Measurements from ENCODE around the gene AKT3.
A peak's percentile ranks its signal among the peaks of the same experiment; 100 is the strongest.

The AKT3 gene

DNA sequence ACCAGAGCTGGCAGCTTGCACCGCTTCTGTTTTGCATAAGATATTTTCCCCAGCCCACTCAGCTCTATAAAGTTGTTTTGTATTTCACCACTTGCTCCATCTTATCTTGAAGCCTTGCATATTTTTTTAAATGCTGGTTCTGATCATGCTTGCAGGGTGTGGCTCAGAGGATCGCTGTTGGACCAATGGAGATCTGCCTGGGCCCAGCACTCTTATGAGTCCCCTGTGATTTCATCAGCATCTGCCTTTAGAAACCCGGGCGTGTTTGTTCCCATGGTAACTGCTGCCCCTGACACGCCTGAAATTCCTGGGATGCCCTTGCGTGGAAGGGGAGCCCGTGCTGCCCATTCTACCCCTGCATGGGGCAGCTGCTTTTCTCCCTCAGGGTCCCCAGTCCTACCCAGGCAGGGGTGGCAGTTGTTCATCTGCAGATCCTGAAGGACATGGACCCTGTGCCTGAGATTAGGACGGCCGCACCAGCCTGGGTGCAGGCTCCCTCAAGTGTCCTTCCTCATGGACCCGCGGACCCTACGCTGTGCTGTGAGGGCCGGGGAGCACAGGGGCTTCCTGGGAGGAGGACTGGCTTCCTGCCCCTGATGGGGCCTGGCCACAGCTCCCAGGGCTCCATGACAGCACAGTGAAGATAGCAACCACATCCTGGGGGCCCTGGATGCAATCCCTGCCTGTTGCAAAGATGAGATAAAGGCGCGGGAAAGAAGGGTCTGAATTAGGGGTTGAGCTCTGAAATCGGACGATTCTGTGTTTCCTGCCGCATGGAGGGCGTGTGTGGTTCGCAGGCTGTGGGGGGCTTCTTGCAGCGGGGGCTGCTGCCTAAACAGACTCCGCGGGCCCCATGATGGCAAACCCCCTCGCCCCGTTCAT lies 367.7 kb downstream of the AKT3 start:
- H3K4me3 ChIP-seq (ENCODE audit: low read depth, low read length): peak overlapping the region; percentile 34
- TF ChIP-seq CTCF (IDR thresholded peaks at IDR 0.05; ENCODE audit: insufficient read depth, low read length, missing control alignments): no peak
- CTCF ChIA-PET: interaction anchor here (1.7 kb wide), 1 partner anchor 16 kb away, joined by 3 read pairs; no protein-coding TSS in a partner anchor
- POLR2A ChIA-PET: no interaction called here
- DNase-seq (ENCODE audit: low read depth, low spot score): no peak

GRCh38 chr1:243481101-243481500 lies 368.9 kb downstream of the AKT3 start:
- CTCF ChIA-PET: no interaction called here
- no peak for TF ChIP-seq CTCF (IDR thresholded peaks at IDR 0.05; ENCODE audit: insufficient read depth, low read length, missing control alignments)
- POLR2A ChIA-PET: no interaction called here
- no peak overlapping the region for H3K4me3 ChIP-seq (ENCODE audit: low read depth, low read length)
- no peak for DNase-seq (ENCODE audit: low read depth, low spot score)

DNA sequence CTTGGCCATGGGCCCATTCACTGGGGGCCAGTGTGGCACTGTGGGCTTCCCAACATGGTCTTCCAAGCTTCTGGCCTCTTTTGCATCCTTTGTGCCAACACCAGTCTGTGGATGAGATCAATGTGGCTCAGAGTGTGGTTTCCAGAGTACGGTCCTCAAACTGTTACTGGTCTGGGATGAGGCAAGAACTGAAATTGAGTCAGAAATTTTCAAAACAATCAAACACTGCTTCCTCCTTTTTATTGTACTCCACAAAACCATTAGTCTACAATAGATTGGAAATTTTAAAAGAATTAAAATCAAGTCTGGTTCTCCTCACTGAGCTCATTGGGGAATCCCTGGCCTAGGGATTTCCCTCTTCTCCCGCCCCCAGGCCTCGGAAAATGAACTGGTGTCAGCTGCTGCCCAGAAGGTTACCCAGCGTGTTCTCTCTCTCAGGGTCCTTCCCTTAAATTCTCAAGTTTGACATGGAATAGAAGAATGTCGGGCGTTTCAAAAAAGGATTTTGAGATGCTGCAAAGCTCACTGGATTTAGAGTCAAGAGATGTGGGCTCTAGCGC lies 372.2 kb downstream of the AKT3 start:
- no peak overlapping the region for H3K4me3 ChIP-seq (ENCODE audit: low read depth, low read length)
- no peak for TF ChIP-seq CTCF (IDR thresholded peaks at IDR 0.05; ENCODE audit: insufficient read depth, low read length, missing control alignments)
- ChIA-PET CTCF (interaction anchor here (0.9 to 1.7 kb wide), 4 partner anchors 13 to 795 kb away, joined by 3 to 6 read pairs (median 3); no protein-coding TSS in a partner anchor), POLR2A (no interaction called here)
- DNase-seq (ENCODE audit: low read depth, low spot score): no peak

- no peak for DNase-seq (ENCODE audit: low read depth, low spot score)
- peak; percentile 14 for TF ChIP-seq CTCF (IDR thresholded peaks at IDR 0.05; ENCODE audit: insufficient read depth, low read length, missing control alignments)
- ChIA-PET POLR2A (no interaction called here), CTCF (interaction anchor here (1.3 to 1.5 kb wide), 3 partner anchors 10 to 17 kb away, joined by 3 read pairs; no protein-coding TSS in a partner anchor)
- H3K4me3 ChIP-seq (ENCODE audit: low read depth, low read length): no peak overlapping the region
Observed at GRCh38 chr1:243475966-243476365, 374.1 kb downstream of the AKT3 start.

DNA sequence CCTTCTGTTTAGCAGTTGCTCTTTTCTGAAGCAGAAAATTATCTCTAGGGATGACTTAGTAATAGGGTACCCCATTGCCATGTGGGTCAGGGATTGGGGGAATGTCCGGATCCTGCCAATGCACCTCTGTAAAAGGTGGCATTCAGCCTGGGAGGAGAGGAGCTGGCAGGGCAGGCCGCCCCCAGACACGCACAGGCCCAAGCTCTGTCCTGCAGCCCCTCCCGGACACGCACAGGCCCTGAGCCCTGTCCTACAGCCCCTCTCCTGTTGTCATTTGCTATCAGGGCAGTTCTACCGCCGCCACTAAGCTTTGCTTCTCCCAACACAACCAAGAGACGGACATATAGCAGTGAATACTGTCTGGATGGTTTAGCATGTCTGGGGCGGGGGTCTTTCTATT lies 375.1 kb downstream of the AKT3 start:
- ChIA-PET POLR2A (no interaction called here), CTCF (no interaction called here)
- no peak for TF ChIP-seq CTCF (IDR thresholded peaks at IDR 0.05; ENCODE audit: insufficient read depth, low read length, missing control alignments)
- DNase-seq (ENCODE audit: low read depth, low spot score): no peak
- no peak overlapping the region for H3K4me3 ChIP-seq (ENCODE audit: low read depth, low read length)

DNA sequence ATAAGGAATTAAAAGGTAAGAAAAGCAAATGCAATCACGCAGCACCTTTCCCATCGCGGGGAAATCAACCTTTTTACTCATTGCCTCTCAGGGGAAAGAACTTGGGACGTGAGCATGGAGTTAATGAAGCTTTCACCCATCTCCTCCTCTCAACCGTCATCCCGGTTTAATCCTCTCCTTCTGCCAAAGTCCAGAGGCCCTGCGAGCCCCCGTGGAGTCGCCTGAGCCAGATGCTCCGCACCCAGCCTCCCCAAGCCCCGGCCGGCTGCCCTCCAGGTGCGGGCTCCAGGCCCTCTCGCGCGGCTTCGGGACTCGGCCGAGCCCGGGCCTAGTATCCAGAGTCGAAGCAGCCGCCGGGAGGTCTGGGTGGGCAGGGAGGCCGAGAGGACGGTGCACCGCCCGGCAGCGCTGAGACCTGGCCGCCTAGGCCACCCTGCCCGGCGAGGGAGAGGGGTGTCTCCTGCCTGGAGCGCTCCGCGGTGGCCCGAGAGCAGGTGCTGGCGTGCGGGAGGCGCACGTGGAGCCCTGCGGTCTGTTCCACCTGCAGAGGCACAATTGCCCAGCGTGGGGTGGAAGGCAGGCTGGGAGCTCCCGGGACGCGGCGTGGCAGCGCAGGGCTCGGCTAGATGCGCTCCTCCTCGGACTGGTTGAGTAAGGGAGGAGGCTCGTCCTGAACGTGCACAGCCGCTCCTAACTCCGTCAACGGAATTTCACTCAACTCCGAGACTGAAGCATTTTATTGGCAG lies 375.7 kb downstream of the AKT3 start:
- no peak overlapping the region for H3K4me3 ChIP-seq (ENCODE audit: low read depth, low read length)
- TF ChIP-seq CTCF (IDR thresholded peaks at IDR 0.05; ENCODE audit: insufficient read depth, low read length, missing control alignments): no peak
- no peak for DNase-seq (ENCODE audit: low read depth, low spot score)
- ChIA-PET CTCF (no interaction called here), POLR2A (no interaction called here)

Data from AG04449 (cell line).